Mammary epithelial cell (primary cell): ENCODE measurements around the gene NET1.

Experiments
- CTCF ChIP-seq, 2 donors: IDR thresholded peaks in 1 of 2; conservative IDR thresholded peaks in 1 of 2; 2 replicates each; pipeline ENCODE4 v1.5.1; 2011 to 2012; ENCODE audit warnings: inconsistent platforms in 2 of 2, low read length in 2 of 2, mild to moderate bottlenecking in 2 of 2, control low read depth in 1 of 2, low read depth in 1 of 2; ENCODE audit not compliant: insufficient read depth in 1 of 2; ENCODE audit errors: extremely low read depth in 1 of 2
- EZH2 ChIP-seq: IDR thresholded peaks from 2 replicates; pipeline ENCODE4 v1.6.1; 2012; ENCODE audit warnings: low read length, inconsistent platforms, borderline replicate concordance

- TF ChIP-seq CTCF (conservative IDR thresholded peaks at IDR 0.05 in 1 of 2, IDR thresholded peaks at IDR 0.05 in 1 of 2; ENCODE audit: extremely low read depth in 1 of 2, insufficient read depth in 1 of 2, low read depth in 1 of 2, low read length in 2 of 2) (no peak), EZH2 (no peak)
Observed at GRCh38 chr10:5391790-5392189, 20.6 kb upstream of the NET1 start.
